ENCODE results near the gene TESMIN.

Gene TESMIN

GRCh38 chr11:68751331-68751856 is at the start of gene TESMIN:
Gene TESMIN, minus strand, starts transcription at chr11:68751520. Its CDS starts 860 bp downstream, at chr11:68750660.
- DNase-seq (ENCODE audit: low read depth): peak; percentile 17

- no peak for DNase-seq (ENCODE audit: low read depth)
Observed at GRCh38 chr11:68798221-68798813, 47.0 kb upstream of the TESMIN start.

GRCh38 chr11:68796801-68797200 is 45.5 kb upstream of the TESMIN start:
- DNase-seq (ENCODE audit: low read depth): no peak

GRCh38 chr11:68792400-68792966 is 41.2 kb upstream of the TESMIN start:
- DNase-seq (ENCODE audit: low read depth): no peak

- DNase-seq (ENCODE audit: low read depth): no peak
Observed at GRCh38 chr11:68784653-68785052, 33.3 kb upstream of the TESMIN start.

- DNase-seq (ENCODE audit: low read depth): no peak
Observed at GRCh38 chr11:68783216-68783821, 32.0 kb upstream of the TESMIN start.

GRCh38 chr11:68782711-68783110 is 31.4 kb upstream of the TESMIN start:
- DNase-seq (ENCODE audit: low read depth): no peak

- DNase-seq (ENCODE audit: low read depth): no peak
Observed at GRCh38 chr11:68780829-68781228, 29.5 kb upstream of the TESMIN start.

- no peak for DNase-seq (ENCODE audit: low read depth)
Observed at GRCh38 chr11:68778205-68778604, 26.9 kb upstream of the TESMIN start.

GRCh38 chr11:68776442-68777235 is 25.3 kb upstream of the TESMIN start:
- no peak for DNase-seq (ENCODE audit: low read depth)

- no peak for DNase-seq (ENCODE audit: low read depth)
Observed at GRCh38 chr11:68775951-68776388, 24.6 kb upstream of the TESMIN start.

GRCh38 chr11:68774194-68774585 is 22.9 kb upstream of the TESMIN start:
- DNase-seq (ENCODE audit: low read depth): no peak

- DNase-seq (ENCODE audit: low read depth): no peak
Observed at GRCh38 chr11:68773521-68774193, 22.3 kb upstream of the TESMIN start.

GRCh38 chr11:68772936-68773335 is 21.6 kb upstream of the TESMIN start:
- no peak for DNase-seq (ENCODE audit: low read depth)

- DNase-seq (ENCODE audit: low read depth): no peak
Observed at GRCh38 chr11:68770781-68771180, 19.5 kb upstream of the TESMIN start.

GRCh38 chr11:68767672-68768071 is 16.4 kb upstream of the TESMIN start:
- DNase-seq (ENCODE audit: low read depth): no peak

- no peak for DNase-seq (ENCODE audit: low read depth)
Observed at GRCh38 chr11:68766786-68767185, 15.5 kb upstream of the TESMIN start.

- DNase-seq (ENCODE audit: low read depth): no peak
Observed at GRCh38 chr11:68764746-68765145, 13.4 kb upstream of the TESMIN start.

GRCh38 chr11:68763926-68764657 is 12.8 kb upstream of the TESMIN start:
- no peak for DNase-seq (ENCODE audit: low read depth)

GRCh38 chr11:68763181-68763721 is 11.9 kb upstream of the TESMIN start:
- no peak for DNase-seq (ENCODE audit: low read depth)

GRCh38 chr11:68762481-68762880 is 11.2 kb upstream of the TESMIN start:
- no peak for DNase-seq (ENCODE audit: low read depth)
